ENCODE data around the gene DYNLT1.

DNA sequence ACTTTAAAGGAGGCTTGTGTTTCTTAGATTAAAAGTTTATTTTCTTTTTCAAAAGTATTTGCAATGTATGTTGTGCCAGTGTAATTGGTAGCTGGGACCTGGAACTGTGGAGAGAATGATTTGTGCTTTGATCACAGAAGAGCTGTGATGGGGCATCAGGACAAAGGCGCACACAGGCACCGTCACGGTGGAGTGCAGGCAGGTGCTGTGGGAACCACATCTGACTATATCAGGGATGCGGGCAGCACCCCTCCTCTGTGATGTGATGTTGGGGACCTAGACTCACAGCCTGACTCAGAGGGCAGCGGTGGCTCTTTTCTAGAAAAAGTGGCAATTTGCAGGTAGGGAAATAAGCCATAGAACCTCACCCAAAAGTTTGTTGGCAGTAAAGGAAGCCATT is 39.8 kb upstream of the DYNLT1 start:
- TF ChIP-seq, protein P1, sequence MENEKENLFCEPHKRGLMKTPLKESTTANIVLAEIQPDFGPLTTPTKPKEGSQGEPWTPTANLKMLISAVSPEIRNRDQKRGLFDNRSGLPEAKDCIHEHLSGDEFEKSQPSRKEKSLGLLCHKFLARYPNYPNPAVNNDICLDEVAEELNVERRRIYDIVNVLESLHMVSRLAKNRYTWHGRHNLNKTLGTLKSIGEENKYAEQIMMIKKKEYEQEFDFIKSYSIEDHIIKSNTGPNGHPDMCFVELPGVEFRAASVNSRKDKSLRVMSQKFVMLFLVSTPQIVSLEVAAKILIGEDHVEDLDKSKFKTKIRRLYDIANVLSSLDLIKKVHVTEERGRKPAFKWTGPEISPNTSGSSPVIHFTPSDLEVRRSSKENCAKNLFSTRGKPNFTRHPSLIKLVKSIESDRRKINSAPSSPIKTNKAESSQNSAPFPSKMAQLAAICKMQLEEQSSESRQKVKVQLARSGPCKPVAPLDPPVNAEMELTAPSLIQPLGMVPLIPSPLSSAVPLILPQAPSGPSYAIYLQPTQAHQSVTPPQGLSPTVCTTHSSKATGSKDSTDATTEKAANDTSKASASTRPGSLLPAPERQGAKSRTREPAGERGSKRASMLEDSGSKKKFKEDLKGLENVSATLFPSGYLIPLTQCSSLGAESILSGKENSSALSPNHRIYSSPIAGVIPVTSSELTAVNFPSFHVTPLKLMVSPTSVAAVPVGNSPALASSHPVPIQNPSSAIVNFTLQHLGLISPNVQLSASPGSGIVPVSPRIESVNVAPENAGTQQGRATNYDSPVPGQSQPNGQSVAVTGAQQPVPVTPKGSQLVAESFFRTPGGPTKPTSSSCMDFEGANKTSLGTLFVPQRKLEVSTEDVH (IDR thresholded peaks at IDR 0.05; ENCODE audit: low read depth, partially characterized antibody) = no peak
- TF ChIP-seq, protein P2, sequence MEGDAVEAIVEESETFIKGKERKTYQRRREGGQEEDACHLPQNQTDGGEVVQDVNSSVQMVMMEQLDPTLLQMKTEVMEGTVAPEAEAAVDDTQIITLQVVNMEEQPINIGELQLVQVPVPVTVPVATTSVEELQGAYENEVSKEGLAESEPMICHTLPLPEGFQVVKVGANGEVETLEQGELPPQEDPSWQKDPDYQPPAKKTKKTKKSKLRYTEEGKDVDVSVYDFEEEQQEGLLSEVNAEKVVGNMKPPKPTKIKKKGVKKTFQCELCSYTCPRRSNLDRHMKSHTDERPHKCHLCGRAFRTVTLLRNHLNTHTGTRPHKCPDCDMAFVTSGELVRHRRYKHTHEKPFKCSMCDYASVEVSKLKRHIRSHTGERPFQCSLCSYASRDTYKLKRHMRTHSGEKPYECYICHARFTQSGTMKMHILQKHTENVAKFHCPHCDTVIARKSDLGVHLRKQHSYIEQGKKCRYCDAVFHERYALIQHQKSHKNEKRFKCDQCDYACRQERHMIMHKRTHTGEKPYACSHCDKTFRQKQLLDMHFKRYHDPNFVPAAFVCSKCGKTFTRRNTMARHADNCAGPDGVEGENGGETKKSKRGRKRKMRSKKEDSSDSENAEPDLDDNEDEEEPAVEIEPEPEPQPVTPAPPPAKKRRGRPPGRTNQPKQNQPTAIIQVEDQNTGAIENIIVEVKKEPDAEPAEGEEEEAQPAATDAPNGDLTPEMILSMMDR (IDR thresholded peaks at IDR 0.05 in 2 of 3, conservative IDR thresholded peaks at IDR 0.05 in 1 of 3; ENCODE audit: control insufficient read depth in 2 of 3, extremely low read depth in 1 of 3, insufficient read depth in 1 of 3, low read depth in 3 of 3, low read length in 3 of 3) = no peak
- no peak for TF ChIP-seq ZNF384 (IDR thresholded peaks at IDR 0.05; ENCODE audit: borderline replicate concordance, low read depth, low read length)
- no peak for TF ChIP-seq HDAC6 (IDR thresholded peaks at IDR 0.05; ENCODE audit: unreplicated experiment)
- TF ChIP-seq ETV6 (conservative IDR thresholded peaks at IDR 0.05 in 1 of 2, IDR thresholded peaks at IDR 0.05 in 1 of 2; ENCODE audit: borderline replicate concordance in 1 of 2, low read depth in 1 of 2) = no peak
- no peak for TF ChIP-seq EZH2 (IDR thresholded peaks at IDR 0.05; ENCODE audit: borderline replicate concordance, control insufficient read depth, low read depth, low read length)
- TF ChIP-seq POLR2AphosphoS5 (IDR thresholded peaks at IDR 0.05; ENCODE audit: low read length) = no peak
- no peak for TF ChIP-seq POLR2A (IDR thresholded peaks at IDR 0.05; ENCODE audit: low read depth, low read length)
- TF ChIP-seq ZZZ3 (IDR thresholded peaks at IDR 0.05; ENCODE audit: control insufficient read depth, insufficient read length, low read depth) = no peak
- no peak for TF ChIP-seq USF1 (IDR thresholded peaks at IDR 0.05; ENCODE audit: borderline replicate concordance, extremely low read length, insufficient read depth, low read depth, low read length)
- TF ChIP-seq SRF (IDR thresholded peaks at IDR 0.05; ENCODE audit: low read depth in 2 of 2, low read length in 2 of 2) = no peak
- no peak for TF ChIP-seq YY1 (IDR thresholded peaks at IDR 0.05; ENCODE audit: low read depth, low read length)

All from GM12878 (cell line).